DND-41 (cell line): ENCODE results near the gene PLXNA4.

ENCODE experiments used
- ATAC-seq: fragments of 200-7000 bp; cut with Tn5 transposase; 3 replicates; pipeline ENCODE4 v1.9.1; 2021; ENCODE audit warnings: low read depth; ENCODE audit not compliant: insufficient read depth
- DNase-seq: peaks from one replicate; pipeline ENCODE4 v3.0.0-alpha.2; 2020
- H2AFZ ChIP-seq: 2 replicates; pipeline ENCODE4 v1.6.0; 2012; ENCODE audit warnings: low read depth, low read length
- H3K27ac ChIP-seq: 2 replicates; pipeline ENCODE4 v1.5.1; 2012; ENCODE audit warnings: low read length, inconsistent platforms
- H3K27me3 ChIP-seq: fragments of 200-600 bp; sonication (generic); 2 replicates; pipeline ENCODE4 v1.6.0; 2012; ENCODE audit warnings: low read length, mild to moderate bottlenecking, inconsistent platforms; ENCODE audit not compliant: insufficient read depth, poor library complexity
- H3K36me3 ChIP-seq: 2 replicates; pipeline ENCODE4 v1.5.1; 2012; ENCODE audit warnings: low read length, inconsistent platforms; ENCODE audit not compliant: insufficient read depth
- H3K4me1 ChIP-seq: 2 replicates; pipeline ENCODE4 v1.5.1; 2012; ENCODE audit warnings: mild to moderate bottlenecking, low read length; ENCODE audit not compliant: insufficient read depth
- H3K4me2 ChIP-seq: 2 replicates; pipeline ENCODE4 v1.6.0; 2012; ENCODE audit warnings: mild to moderate bottlenecking, moderate library complexity, low read length, inconsistent platforms; ENCODE audit not compliant: insufficient read depth
- H3K4me3 ChIP-seq, 2 experiments: fragments of 200-600 bp in 1 of 2; shearing (Covaris generic) in 1 of 2; 2 replicates each; pipeline ENCODE4 v1.5.1; 2012 to 2016; ENCODE audit warnings: inconsistent platforms in 2 of 2, low read length in 2 of 2, mild to moderate bottlenecking in 2 of 2, low read depth in 1 of 2, moderate library complexity in 1 of 2
- H3K79me2 ChIP-seq: 2 replicates; pipeline ENCODE4 v1.6.0; 2012; ENCODE audit warnings: low read length, inconsistent platforms; ENCODE audit not compliant: insufficient read depth
- H3K9ac ChIP-seq: 2 replicates; pipeline ENCODE4 v1.6.0; 2012; ENCODE audit warnings: low read depth, mild to moderate bottlenecking, inconsistent platforms, low read length, moderate library complexity
- H3K9me3 ChIP-seq: 2 replicates; pipeline ENCODE4 v1.5.1; 2012; ENCODE audit warnings: low read length, moderate library complexity, mild to moderate bottlenecking, inconsistent platforms; ENCODE audit not compliant: insufficient read depth, severe bottlenecking
- H4K20me1 ChIP-seq: 2 replicates; pipeline ENCODE4 v1.6.0; 2012; ENCODE audit warnings: low read length; ENCODE audit not compliant: insufficient read depth
- EZH2 ChIP-seq: IDR thresholded peaks from 3 replicates; pipeline ENCODE4 v1.6.1; 2012; ENCODE audit warnings: borderline replicate concordance, low read depth, mild to moderate bottlenecking, moderate library complexity, low read length, inconsistent platforms; ENCODE audit not compliant: severe bottlenecking
- TF ChIP-seq, protein P1 (sequence below): IDR thresholded peaks from 2 replicates; pipeline ENCODE4 v1.5.1; 2012; ENCODE audit warnings: borderline replicate concordance, low read length, moderate library complexity, mild to moderate bottlenecking; ENCODE audit not compliant: poor library complexity, severe bottlenecking; ENCODE audit errors: extremely low read depth

Gene PLXNA4

DNA sequence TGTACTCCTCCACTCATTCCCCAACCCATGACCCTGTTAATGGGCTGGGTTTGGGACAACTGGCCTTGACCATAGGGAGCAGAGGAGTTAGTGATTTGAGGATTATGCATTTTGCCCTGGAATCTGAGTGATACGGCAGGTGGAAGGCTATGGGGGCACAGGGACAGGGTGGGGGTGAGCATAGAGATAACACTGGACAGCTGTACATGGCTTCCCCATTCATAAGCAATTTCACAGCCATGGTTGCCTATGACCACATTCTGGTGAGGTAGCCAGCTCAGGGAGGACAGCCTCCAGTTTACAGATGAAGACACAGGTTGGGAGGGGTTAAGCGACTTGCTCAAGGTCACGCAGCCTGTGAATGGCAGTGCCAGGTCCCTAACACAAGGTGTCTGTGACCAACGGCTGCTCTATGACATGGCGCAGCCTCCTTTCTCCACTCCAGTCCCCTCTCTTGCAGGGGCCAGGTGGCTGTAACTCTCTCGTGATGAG, 319.5 kb downstream of the PLXNA4 start:
- Histone ChIP-seq H3K27me3 (peaks cover 4% of the 10 kb centered on the region), H3K27ac (no peak overlapping the region), H2AFZ (no peak overlapping the region), H3K4me3 (no peak overlapping the region), H3K79me2 (no peaks in the 10 kb centered on the region), H3K36me3 (no peaks in the 10 kb centered on the region), H3K9me3 (no peaks in the 10 kb centered on the region), H4K20me1 (no peaks in the 10 kb centered on the region), H3K4me2 (no peak overlapping the region), H3K9ac (no peak overlapping the region), H3K4me1 (no peaks in the 10 kb centered on the region)
- no peak for ATAC-seq
- no peak for DNase-seq
- TF ChIP-seq, protein P1, sequence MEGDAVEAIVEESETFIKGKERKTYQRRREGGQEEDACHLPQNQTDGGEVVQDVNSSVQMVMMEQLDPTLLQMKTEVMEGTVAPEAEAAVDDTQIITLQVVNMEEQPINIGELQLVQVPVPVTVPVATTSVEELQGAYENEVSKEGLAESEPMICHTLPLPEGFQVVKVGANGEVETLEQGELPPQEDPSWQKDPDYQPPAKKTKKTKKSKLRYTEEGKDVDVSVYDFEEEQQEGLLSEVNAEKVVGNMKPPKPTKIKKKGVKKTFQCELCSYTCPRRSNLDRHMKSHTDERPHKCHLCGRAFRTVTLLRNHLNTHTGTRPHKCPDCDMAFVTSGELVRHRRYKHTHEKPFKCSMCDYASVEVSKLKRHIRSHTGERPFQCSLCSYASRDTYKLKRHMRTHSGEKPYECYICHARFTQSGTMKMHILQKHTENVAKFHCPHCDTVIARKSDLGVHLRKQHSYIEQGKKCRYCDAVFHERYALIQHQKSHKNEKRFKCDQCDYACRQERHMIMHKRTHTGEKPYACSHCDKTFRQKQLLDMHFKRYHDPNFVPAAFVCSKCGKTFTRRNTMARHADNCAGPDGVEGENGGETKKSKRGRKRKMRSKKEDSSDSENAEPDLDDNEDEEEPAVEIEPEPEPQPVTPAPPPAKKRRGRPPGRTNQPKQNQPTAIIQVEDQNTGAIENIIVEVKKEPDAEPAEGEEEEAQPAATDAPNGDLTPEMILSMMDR, result no peak
- TF ChIP-seq EZH2, result no peak

DNA sequence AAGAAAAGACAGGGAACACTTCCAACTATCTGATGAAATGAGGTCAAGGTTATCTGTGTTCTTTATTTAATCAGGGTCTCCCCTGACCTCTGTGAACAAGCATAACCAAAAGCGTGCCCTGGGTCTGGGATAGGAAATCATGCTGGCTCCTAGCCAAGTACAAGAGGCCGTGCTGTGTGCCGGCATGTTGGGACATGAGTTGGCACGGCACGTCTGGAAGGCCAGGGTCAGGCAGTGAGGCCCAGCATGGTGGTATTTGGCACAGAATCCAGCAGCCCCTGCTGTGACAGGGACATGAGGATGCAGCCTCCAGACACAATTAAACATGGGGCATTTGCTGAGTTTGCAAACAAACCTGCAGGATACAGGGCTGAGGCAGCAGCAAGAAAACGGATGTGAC, 320.4 kb downstream of the PLXNA4 start:
- no peak for TF ChIP-seq EZH2
- TF ChIP-seq, protein P1, result no peak
- H3K4me1 ChIP-seq, result no peaks in the 10 kb centered on the region
- no peak overlapping the region for H2AFZ ChIP-seq
- H3K9me3 ChIP-seq, result no peaks in the 10 kb centered on the region
- no peak for ATAC-seq
- H4K20me1 ChIP-seq, result no peaks in the 10 kb centered on the region
- H3K9ac ChIP-seq, result no peak overlapping the region
- peaks cover 4% of the 10 kb centered on the region for H3K27me3 ChIP-seq
- H3K4me3 ChIP-seq, result no peak overlapping the region
- no peaks in the 10 kb centered on the region for H3K79me2 ChIP-seq
- no peak overlapping the region for H3K4me2 ChIP-seq
- DNase-seq, result no peak
- H3K36me3 ChIP-seq, result no peaks in the 10 kb centered on the region
- no peak overlapping the region for H3K27ac ChIP-seq

DNA sequence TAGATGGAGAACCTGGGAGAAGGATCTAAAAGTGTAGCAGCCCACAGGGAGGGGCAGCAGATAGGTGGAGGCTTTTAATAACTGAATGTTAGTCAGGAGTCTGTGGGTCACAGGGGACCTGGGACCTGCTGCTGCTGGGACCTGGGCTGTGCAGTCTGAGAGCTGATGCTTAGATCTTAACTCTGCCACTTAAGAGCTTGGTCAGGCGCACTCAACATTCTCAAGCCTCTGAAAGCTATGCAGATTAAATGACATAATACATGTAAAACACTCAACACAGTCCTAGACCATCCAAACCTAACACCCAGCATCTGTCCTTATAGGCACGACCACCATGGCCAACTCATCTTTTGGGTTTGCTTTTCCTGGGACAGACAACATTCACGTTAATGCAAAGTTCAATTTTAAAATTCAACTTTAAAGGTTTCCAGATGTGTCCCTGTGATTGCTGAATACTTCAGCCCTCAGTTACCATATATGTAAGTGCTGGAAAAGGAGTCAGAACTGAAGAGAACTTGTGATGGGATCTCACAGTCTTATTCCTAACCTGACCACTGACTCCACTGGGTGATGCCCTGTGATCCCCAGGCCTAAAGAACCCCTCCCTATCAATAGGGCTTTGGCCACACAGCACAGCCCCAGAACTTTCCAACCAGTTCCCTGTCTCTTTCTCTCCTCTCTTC, 321.0 kb downstream of the PLXNA4 start:
- H2AFZ ChIP-seq, result no peak overlapping the region
- H3K9ac ChIP-seq, result no peak overlapping the region
- TF ChIP-seq EZH2, result no peak
- TF ChIP-seq, protein P1, result no peak
- H3K36me3 ChIP-seq, result no peaks in the 10 kb centered on the region
- H3K4me3 ChIP-seq, result no peak overlapping the region
- peaks cover 4% of the 10 kb centered on the region for H3K27me3 ChIP-seq
- no peak overlapping the region for H3K4me2 ChIP-seq
- H4K20me1 ChIP-seq, result no peaks in the 10 kb centered on the region
- no peaks in the 10 kb centered on the region for H3K79me2 ChIP-seq
- H3K9me3 ChIP-seq, result no peaks in the 10 kb centered on the region
- DNase-seq, result no peak
- H3K27ac ChIP-seq, result no peak overlapping the region
- H3K4me1 ChIP-seq, result no peaks in the 10 kb centered on the region
- ATAC-seq, result no peak
